ENCODE measurements around the gene ZNF799. TPM values are rescaled to one million over a fixed set of nuclear protein-coding genes. Genes with fewer than 3 reads are reported as not detected.

Gene ZNF799
- total RNA-seq, 1 experiment from 2014 or later: 5.2 TPM

GRCh38 chr19:12346896-12347295 lies 54.2 kb downstream of the ZNF799 start:
- H3K36me3 Mint-ChIP-seq (ENCODE audit: insufficient read depth in 1 of 3, low read depth in 3 of 3): peaks cover 39 to 60% (median 51%) of the 10 kb centered on the region in 3 experiments
- TF ChIP-seq CTCF (conservative IDR thresholded peaks at IDR 0.05): peak; percentile 23; the same call in 1 of the 3 replicates

More at GRCh38 chr19:12346896-12347295, 54.2 kb downstream of the ZNF799 start:
- DNase-seq: no peak
- Histone ChIP-seq H3K23ac (ENCODE audit: insufficient read length, low read depth, low read length) (no peak overlapping the region), H2BK15ac (ENCODE audit: low read depth, low read length) (no peak overlapping the region), H3K27me3 (ENCODE audit: insufficient read depth, low read length) (no peaks in the 10 kb centered on the region), H3K4me1 (ENCODE audit: insufficient read depth, low read length) (no peaks in the 10 kb centered on the region), H3K9ac (ENCODE audit: extremely low read depth, insufficient read length, low read length) (no peak overlapping the region), H3K9me3 (ENCODE audit: control insufficient read depth, low read depth, low read length) (peaks cover 51% of the 10 kb centered on the region), H2BK12ac (ENCODE audit: insufficient read length, low read depth, low read length) (no peak overlapping the region), H3K79me1 (ENCODE audit: insufficient read depth, low read depth, low read length, poor library complexity, severe bottlenecking) (no peaks in the 10 kb centered on the region), H3K56ac (ENCODE audit: insufficient read length, low read depth, low read length) (no peak overlapping the region), H3K79me2 (ENCODE audit: insufficient read depth, low read length) (no peaks in the 10 kb centered on the region), H2AK5ac (ENCODE audit: insufficient read length, low read length) (no peak overlapping the region), H4K5ac (ENCODE audit: insufficient read length, low read depth, low read length) (no peak overlapping the region), H2AFZ (ENCODE audit: low read length) (no peak overlapping the region), H2BK5ac (ENCODE audit: insufficient read length, low read length) (no peak overlapping the region), H3T11ph (ENCODE audit: low read length) (no peak overlapping the region), H4K91ac (ENCODE audit: insufficient read length, low read depth, low read length) (no peak overlapping the region), H3K14ac (ENCODE audit: insufficient read depth, low read length) (no peak overlapping the region), H2BK120ac (ENCODE audit: low read depth, low read length, poor library complexity, severe bottlenecking) (no peak overlapping the region), H4K8ac (replicated peaks; ENCODE audit: insufficient read length, low read depth, low read length) (no peak overlapping the region), H2BK20ac (ENCODE audit: low read depth, low read length, poor library complexity, severe bottlenecking) (no peak overlapping the region), H3K18ac (ENCODE audit: insufficient read length, low read depth, low read length) (no peak overlapping the region), H3K23me2 (ENCODE audit: insufficient read length, low read depth, low read length, poor library complexity, severe bottlenecking) (no peaks in the 10 kb centered on the region), H4K20me1 (ENCODE audit: control insufficient read depth, insufficient read depth, insufficient read length) (no peaks in the 10 kb centered on the region), H3K4me2 (ENCODE audit: insufficient read depth, insufficient read length, low read length) (no peak overlapping the region), H3K27ac (ENCODE audit: insufficient read length, low read depth, low read length) (no peak overlapping the region), H3K4ac (ENCODE audit: low read depth, low read length) (no peak overlapping the region)
- Mint-ChIP-seq H3K9me3 (peaks cover 80 to 84% of the 10 kb centered on the region in 2 experiments), H3K4me3 (no peak overlapping the region), H3K27me3 (ENCODE audit: low read depth) (no peaks in the 10 kb centered on the region), H3K4me1 (no peaks in the 10 kb centered on the region), H3K27ac (no peak overlapping the region)
- no CpG with 5 or more reads among the region's 2 CpGs for WGBS (ENCODE audit: extremely low coverage, insufficient read length, low lambda C conversion rate)

Data from H9 (cell line).